DLD1 (cell line): Measurements from ENCODE around the gene C1orf53.
"Not testable (repeated sequence)": the region's sequence is repeated elsewhere in the genome, so short reads cannot be mapped to it uniquely, and the experiment has no call there.

Source experiments
- in situ Hi-C: cut with HindIII; loops from 2 replicates; pipeline ENCODE4 v1.10.0; 2017; ENCODE audit warnings: low sequenced_read_pairs

C1orf53 gene

GRCh38 chr1:197902454-197903195 is at the start of gene C1orf53:
Gene C1orf53 (plus strand): TSS chr1:197902630. CDS start chr1:197902650, 20 bp downstream.
- in situ Hi-C loops: no loop called here

- in situ Hi-C loops: not testable (repeated sequence)
These were observed 46.7 kb upstream of the C1orf53 start for GRCh38 chr1:197855751-197856150.

DNA sequence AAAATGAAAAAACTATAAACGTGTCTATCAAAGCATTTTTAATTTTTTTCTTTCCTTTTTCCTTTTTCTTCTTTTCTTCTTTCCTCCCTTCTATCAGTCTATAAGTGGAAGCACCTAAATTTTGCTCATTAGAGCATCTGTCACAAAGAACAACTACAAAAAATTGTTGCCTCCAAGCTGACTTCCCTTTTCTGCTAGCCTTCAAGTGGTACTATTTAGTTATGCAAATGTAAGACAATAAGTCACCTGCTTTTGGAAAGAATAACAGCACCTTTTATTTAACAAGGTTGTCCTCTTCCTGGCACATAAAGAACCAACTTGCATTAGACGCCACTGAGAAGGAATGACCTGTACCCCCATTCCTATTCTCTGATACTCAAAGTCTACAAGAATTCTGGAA is 45.0 kb upstream of the C1orf53 start:
- in situ Hi-C loops: no loop called here

DNA sequence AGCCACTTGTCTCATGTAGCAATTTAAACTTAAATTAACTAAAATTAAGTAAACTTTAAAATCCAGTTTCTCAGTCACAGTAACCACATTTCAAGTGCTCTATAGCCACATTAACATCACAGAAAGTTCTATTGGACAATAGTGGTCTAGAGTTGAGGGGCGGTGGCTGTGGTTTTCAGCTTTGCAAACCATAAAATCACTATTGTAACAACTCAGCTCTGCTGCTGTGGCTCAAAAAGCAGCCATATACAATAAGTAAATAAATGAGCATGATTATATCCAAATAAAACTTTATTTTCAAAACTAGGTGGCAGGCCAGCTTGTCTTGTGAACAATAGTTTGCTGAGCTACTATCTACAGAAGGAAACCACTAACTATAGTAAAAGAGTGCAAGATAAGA is 43.4 kb upstream of the C1orf53 start:
- in situ Hi-C loops: no loop called here

GRCh38 chr1:197862221-197862620 is 40.2 kb upstream of the C1orf53 start:
- in situ Hi-C loops: no loop called here

DNA sequence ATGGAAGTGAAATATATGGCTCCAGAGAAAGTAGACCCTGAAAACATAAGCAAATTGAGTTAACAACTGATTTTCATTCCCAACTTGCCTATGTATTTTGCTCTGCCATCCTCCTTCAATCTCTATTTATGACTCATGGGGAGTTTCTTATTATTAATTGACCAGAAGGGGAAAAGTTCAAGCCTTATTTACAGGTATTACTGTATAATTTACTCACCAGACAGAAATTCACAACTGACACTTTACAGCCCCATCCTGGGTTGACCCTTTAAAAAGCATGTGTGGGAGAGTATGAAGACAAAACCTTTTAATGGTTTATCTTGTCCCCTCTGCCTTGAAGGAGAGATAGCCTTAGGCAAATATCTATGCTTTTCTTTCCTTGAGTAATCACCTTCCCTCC is 39.8 kb upstream of the C1orf53 start:
- in situ Hi-C loops: no loop called here

GRCh38 chr1:197865809-197866208 is 36.6 kb upstream of the C1orf53 start:
- in situ Hi-C loops: no loop called here

DNA sequence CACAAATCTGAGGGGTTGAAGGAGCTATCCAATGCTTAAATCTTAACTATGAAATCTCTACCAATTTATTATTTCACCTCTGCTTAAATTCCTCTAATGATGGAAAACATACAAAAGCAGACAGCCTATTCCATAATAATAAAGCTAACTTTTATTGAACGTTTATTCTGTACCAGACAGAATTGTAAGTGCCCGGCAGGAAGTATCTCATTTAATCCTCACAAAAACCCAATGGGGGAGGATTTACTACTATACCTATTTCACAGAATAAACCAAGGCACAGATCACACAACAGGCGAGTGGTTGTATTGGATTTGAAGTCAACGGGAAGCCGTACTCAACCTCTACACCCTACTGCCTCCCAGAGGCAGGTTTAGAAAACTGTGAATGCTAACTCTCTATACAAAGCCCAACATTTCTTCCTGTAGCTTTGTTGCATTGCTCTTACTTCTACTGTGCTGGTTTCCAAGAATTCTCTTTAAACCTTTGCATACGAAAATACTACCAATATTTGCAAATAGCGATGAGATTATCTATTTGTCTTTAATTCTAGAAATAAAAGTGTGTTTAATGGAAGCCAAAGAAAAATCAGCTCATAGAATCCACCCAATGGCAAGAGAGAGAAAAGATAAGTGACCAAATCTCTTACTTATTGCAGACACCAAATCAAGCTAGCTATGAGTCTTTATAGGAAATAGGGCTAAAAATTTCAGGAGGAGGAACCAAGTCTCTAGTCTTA is 33.5 kb upstream of the C1orf53 start:
- in situ Hi-C loops: no loop called here

- in situ Hi-C loops: no loop called here
These were observed 32.8 kb upstream of the C1orf53 start for GRCh38 chr1:197869490-197870077.

- in situ Hi-C loops: no loop called here
These were observed 25.5 kb upstream of the C1orf53 start for GRCh38 chr1:197876894-197877293.

DNA sequence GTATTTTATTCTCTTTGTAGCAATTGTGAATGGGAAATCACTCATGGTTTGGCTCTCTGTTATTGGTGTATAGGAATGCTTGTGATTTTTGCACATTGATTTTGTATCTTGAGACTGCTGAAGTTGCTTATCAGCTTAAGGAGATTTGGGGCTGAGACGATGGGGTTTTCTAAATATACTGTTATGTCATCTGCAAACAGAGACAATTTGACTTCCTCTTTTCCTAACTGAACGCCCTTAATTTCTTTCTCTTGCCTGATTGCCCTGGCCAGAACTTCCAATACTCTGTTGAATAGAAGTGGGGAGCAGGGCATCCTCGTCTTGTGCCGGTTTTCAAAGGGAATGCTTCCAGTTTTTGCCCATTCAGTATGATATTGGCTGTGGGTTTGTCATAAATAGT is 22.0 kb upstream of the C1orf53 start:
- in situ Hi-C loops: not testable (repeated sequence)

DNA sequence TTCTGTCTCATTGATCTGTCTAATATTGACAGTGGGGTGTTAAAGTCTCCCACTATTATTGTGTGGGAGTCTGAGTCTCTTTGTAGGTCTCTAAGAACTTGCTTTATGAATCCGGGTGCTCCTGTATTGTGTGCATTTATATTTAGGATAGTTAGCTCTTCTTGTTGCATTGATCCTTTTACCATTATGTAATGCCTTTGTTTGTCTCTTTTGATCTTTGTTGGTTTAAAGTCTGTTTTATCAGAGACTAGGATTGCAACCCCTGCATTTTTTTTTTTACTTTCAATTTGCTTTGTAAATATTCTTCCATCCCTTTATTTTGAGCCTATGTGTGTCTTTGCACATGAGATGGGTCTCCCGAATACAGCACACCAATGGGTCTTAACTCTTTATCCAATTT is 20.2 kb upstream of the C1orf53 start:
- in situ Hi-C loops: not testable (repeated sequence)

GRCh38 chr1:197884173-197884572 is 18.3 kb upstream of the C1orf53 start:
- in situ Hi-C loops: no loop called here

GRCh38 chr1:197890936-197891335 is 11.5 kb upstream of the C1orf53 start:
- in situ Hi-C loops: no loop called here

DNA sequence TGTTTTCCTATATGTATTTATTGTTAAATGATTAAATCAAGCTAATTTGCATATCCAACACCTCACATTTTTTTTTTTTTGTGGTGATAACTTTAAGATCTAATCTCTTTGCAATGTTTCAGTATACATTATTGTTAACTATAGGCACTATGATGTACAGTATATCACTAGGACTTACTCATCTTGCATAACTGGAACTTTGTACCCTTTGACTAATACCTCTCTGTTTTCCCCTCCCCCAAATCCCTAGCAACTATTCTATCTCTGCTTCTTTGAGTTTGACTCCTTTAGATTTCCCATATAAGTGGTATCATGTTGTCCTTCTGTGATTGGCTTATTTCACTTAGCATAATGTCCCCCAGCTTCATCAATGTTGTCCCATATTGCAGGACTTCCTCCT is 9.7 kb upstream of the C1orf53 start:
- in situ Hi-C loops: no loop called here

DNA sequence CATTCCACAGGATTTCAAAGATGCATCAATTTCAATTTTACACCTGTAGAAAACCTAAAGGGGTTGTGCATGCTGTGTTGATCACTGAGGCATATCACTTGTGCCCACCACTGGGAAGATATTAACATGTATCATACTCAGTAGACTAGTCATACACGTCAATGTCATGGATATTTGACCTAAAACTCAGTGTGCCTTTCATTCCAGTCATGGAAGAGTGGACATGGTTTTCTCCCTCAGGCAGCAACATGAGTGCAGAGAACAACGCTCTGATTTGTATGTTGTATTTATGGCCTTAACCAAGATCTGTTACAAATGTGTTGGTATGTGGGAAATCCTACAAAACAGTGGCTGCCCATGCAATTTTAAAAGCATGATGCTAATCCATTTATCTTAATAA is 6.1 kb upstream of the C1orf53 start:
- in situ Hi-C loops: no loop called here

DNA sequence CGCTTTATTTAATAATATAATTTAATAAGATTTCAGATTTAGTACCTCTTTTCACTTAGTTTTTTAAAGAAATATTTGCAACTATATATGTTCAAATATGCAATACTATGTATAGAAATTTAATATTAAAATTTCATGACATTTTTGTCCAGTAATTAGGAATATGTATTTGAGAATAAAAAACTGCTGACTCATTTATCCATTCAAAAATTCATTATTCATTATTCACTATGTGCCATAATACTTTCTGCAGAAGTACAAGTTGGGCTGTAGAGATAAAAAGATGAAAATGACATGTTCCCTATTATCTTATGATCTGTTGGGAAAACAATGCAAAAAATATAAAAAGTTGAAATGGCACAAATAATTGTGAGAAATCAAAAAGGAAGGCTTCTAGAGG is 3.4 kb upstream of the C1orf53 start:
- in situ Hi-C loops: no loop called here

DNA sequence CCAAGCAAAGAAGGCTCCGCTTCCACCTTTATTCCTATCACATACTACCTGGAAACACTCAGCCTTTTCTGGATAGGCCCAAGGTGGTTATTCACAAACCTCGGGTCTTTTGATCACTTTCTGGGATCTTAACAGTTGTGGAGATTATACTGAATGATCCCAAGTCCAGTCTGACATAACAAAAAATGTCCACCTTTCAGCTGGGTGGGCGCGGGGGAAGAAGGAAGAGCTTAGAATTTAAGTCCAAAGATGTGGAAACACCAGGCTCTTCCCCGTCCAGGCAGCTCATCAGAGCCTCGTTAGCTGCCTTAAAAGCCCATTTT is 338 bp upstream of the C1orf53 start:
- in situ Hi-C loops: no loop called here

GRCh38 chr1:197903196-197903514 is 725 bp downstream of the C1orf53 start:
- in situ Hi-C loops: no loop called here

GRCh38 chr1:197904126-197904787 is 1.8 kb downstream of the C1orf53 start:
- in situ Hi-C loops: no loop called here

DNA sequence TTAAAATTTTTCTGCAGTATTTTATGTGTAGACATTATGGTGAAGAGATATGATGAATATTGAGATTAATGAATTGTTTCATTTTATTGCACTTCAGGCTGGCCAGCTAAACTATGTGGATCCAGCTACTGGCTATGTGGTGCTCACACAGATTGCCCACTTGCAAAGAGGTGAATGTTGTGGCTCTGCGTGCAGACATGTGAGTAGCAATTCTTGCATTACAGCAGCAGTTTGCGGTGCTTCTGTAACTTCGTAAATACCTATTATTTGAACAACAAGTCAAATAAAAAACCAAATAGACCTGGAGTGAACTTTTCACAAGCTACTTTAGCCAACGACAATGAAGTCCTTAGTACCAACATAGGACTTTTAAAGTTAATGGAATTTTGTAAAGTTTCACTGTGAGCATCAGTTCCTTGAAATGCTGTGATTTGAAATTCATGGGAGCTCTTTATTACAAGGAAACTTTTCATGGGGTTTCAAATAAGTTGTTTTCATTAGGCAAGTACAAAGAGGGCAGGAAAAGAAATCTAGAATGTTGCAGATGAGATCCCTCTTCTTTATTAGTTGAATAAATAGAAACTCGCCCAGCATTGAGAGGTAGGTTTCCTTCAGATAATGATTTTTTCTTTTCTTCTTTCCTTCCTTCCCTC is 3.4 kb downstream of the C1orf53 start:
- in situ Hi-C loops: no loop called here
